H9 (cell line): ENCODE data around the gene SOCS3. TPM values are rescaled to one million over a fixed set of nuclear protein-coding genes. Genes with fewer than 3 reads are reported as not detected.

Source experiments
- DNase-seq: peaks from one replicate; pipeline ENCODE4 v3.0.0-alpha.2; 2017
- H2AFZ ChIP-seq: one replicate; pipeline ENCODE4 v1.6.1; 2013; ENCODE audit warnings: mild to moderate bottlenecking, low read length, control low read depth, moderate library complexity
- H2AK5ac ChIP-seq: 2 replicates; pipeline ENCODE4 v1.6.1; 2013; ENCODE audit warnings: low read length, control low read depth, mixed read lengths; ENCODE audit not compliant: insufficient read length
- H2BK120ac ChIP-seq: one replicate; pipeline ENCODE4 v1.6.1; 2013; ENCODE audit warnings: low read depth, mild to moderate bottlenecking, low read length, control low read depth, inconsistent platforms; ENCODE audit not compliant: poor library complexity, severe bottlenecking
- H2BK12ac ChIP-seq: 2 replicates; pipeline ENCODE4 v1.6.1; 2013; ENCODE audit warnings: low read length, control low read depth, mixed read lengths, low read depth; ENCODE audit not compliant: insufficient read length
- H2BK15ac ChIP-seq: 2 replicates; pipeline ENCODE4 v1.6.1; 2013; ENCODE audit warnings: low read depth, low read length, control low read depth
- H2BK20ac ChIP-seq: one replicate; pipeline ENCODE4 v1.6.1; 2013; ENCODE audit warnings: low read depth, mild to moderate bottlenecking, low read length, control low read depth, inconsistent platforms; ENCODE audit not compliant: poor library complexity, severe bottlenecking
- H2BK5ac ChIP-seq: 2 replicates; pipeline ENCODE4 v1.6.1; 2013; ENCODE audit warnings: low read length, control low read depth, mixed read lengths; ENCODE audit not compliant: insufficient read length
- H3K14ac ChIP-seq: 2 replicates; pipeline ENCODE4 v1.6.1; 2013; ENCODE audit warnings: low read length, control low read depth; ENCODE audit not compliant: insufficient read depth
- H3K18ac ChIP-seq: 2 replicates; pipeline ENCODE4 v1.6.1; 2013; ENCODE audit warnings: low read depth, mild to moderate bottlenecking, mixed read lengths, low read length, control low read depth; ENCODE audit not compliant: insufficient read length
- H3K23ac ChIP-seq: 2 replicates; pipeline ENCODE4 v1.6.1; 2013; ENCODE audit warnings: low read length, control low read depth, mixed read lengths, low read depth; ENCODE audit not compliant: insufficient read length
- H3K23me2 ChIP-seq: 2 replicates; pipeline ENCODE4 v1.6.1; 2013; ENCODE audit warnings: low read depth, mild to moderate bottlenecking, mixed read lengths, low read length, control low read depth; ENCODE audit not compliant: insufficient read length, poor library complexity, severe bottlenecking
- H3K27ac ChIP-seq: 2 replicates; pipeline ENCODE4 v1.5.1; 2013; ENCODE audit warnings: low read length, control low read depth, mixed read lengths, low read depth; ENCODE audit not compliant: insufficient read length
- H3K27me3 ChIP-seq: 2 replicates; pipeline ENCODE4 v1.6.1; 2013; ENCODE audit warnings: low read length, control low read depth, inconsistent platforms; ENCODE audit not compliant: insufficient read depth
- H3K4ac ChIP-seq: 2 replicates; pipeline ENCODE4 v1.6.1; 2013; ENCODE audit warnings: low read depth, mild to moderate bottlenecking, control low read depth, inconsistent platforms, low read length, moderate library complexity
- H3K4me1 ChIP-seq: 2 replicates; pipeline ENCODE4 v1.6.1; 2013; ENCODE audit warnings: low read length, control low read depth, inconsistent platforms; ENCODE audit not compliant: insufficient read depth
- H3K4me2 ChIP-seq: 2 replicates; pipeline ENCODE4 v1.6.1; 2013; ENCODE audit warnings: low read length, control low read depth, mixed read lengths; ENCODE audit not compliant: insufficient read length, insufficient read depth
- H3K56ac ChIP-seq: 2 replicates; pipeline ENCODE4 v1.6.1; 2013; ENCODE audit warnings: low read depth, mild to moderate bottlenecking, mixed read lengths, low read length, control low read depth; ENCODE audit not compliant: insufficient read length
- H3K79me1 ChIP-seq: 2 replicates; pipeline ENCODE4 v1.6.1; 2013; ENCODE audit warnings: low read depth, mild to moderate bottlenecking, moderate library complexity, low read length, control low read depth, inconsistent platforms; ENCODE audit not compliant: insufficient read depth, poor library complexity, severe bottlenecking
- H3K79me2 ChIP-seq: 2 replicates; pipeline ENCODE4 v1.6.1; 2013; ENCODE audit warnings: low read length, control low read depth, inconsistent platforms; ENCODE audit not compliant: insufficient read depth
- H3K9ac ChIP-seq: 2 replicates; pipeline ENCODE4 v1.6.1; 2013; ENCODE audit warnings: low read length, control low read depth, mixed read lengths; ENCODE audit not compliant: insufficient read length; ENCODE audit errors: extremely low read depth
- H3K9me3 ChIP-seq: one replicate; pipeline ENCODE4 v1.6.1; 2013; ENCODE audit warnings: low read depth, low read length, inconsistent platforms; ENCODE audit not compliant: control insufficient read depth
- H3T11ph ChIP-seq: one replicate; pipeline ENCODE4 v1.6.1; 2013; ENCODE audit warnings: mild to moderate bottlenecking, low read length, control low read depth, inconsistent platforms
- H4K20me1 ChIP-seq: one replicate; pipeline ENCODE4 v1.6.1; 2013; ENCODE audit not compliant: control insufficient read depth, insufficient read length, insufficient read depth
- H4K5ac ChIP-seq: 2 replicates; pipeline ENCODE4 v1.6.1; 2013; ENCODE audit warnings: low read depth, mild to moderate bottlenecking, mixed read lengths, low read length, control low read depth; ENCODE audit not compliant: insufficient read length
- H4K8ac ChIP-seq: replicated peaks from 2 replicates; pipeline ENCODE4 v1.6.1; 2013; ENCODE audit warnings: low read length, control low read depth, mixed read lengths, low read depth; ENCODE audit not compliant: insufficient read length
- H4K91ac ChIP-seq: 2 replicates; pipeline ENCODE4 v1.6.1; 2013; ENCODE audit warnings: low read depth, mild to moderate bottlenecking, moderate library complexity, mixed read lengths, low read length, control low read depth; ENCODE audit not compliant: insufficient read length
- H3K27ac Mint-ChIP-seq, 3 experiments: 2 replicates in 2 of 3; 3 replicates in 1 of 3; pipeline ENCODE4 v1.8.0; 2020 to 2021; ENCODE audit warnings: mixed read lengths in 3 of 3, mild to moderate bottlenecking in 1 of 3, moderate library complexity in 1 of 3
- H3K27me3 Mint-ChIP-seq: 2 replicates; pipeline ENCODE4 v1.8.0; 2021; ENCODE audit warnings: low read depth, mild to moderate bottlenecking, moderate library complexity, mixed read lengths
- H3K36me3 Mint-ChIP-seq, 3 experiments: 2 replicates in 2 of 3; 3 replicates in 1 of 3; pipeline ENCODE4 v1.8.0; 2020 to 2021; ENCODE audit warnings: low read depth in 3 of 3, mixed read lengths in 3 of 3; ENCODE audit not compliant: insufficient read depth in 1 of 3
- H3K4me1 Mint-ChIP-seq, 2 experiments: 2 replicates each; pipeline ENCODE4 v1.8.0; 2020; ENCODE audit warnings: mixed read lengths in 2 of 2
- H3K4me3 Mint-ChIP-seq, 2 experiments: 2 replicates in 1 of 2; 3 replicates in 1 of 2; pipeline ENCODE4 v1.8.0; 2020 to 2021; ENCODE audit warnings: mild to moderate bottlenecking in 2 of 2, mixed read lengths in 2 of 2, moderate library complexity in 1 of 2
- H3K9me3 Mint-ChIP-seq, 2 experiments: 2 replicates in 1 of 2; 3 replicates in 1 of 2; pipeline ENCODE4 v1.8.0; 2020; ENCODE audit warnings: mild to moderate bottlenecking in 2 of 2, mixed read lengths in 2 of 2, moderate library complexity in 1 of 2
- CTCF ChIP-seq: fragments of 200-600 bp; sonication (generic); conservative IDR thresholded peaks from 3 replicates; pipeline ENCODE4 v1.8.0; 2021; ENCODE audit warnings: antibody characterized with exemption, mild to moderate bottlenecking
- WGBS: extraction: QIAGEN DNeasy Blood & Tissue Kit; methylation state at CpG from one replicate; pipeline ENCODE4 v1.1.7; 2013; ENCODE audit warnings: missing lambda C conversion rate, low lambda C conversion rate, mixed read lengths; ENCODE audit not compliant: insufficient read length; ENCODE audit errors: extremely low coverage; 5-methylcytosine and 5-hydroxymethylcytosine counted together
- total RNA-seq: library from RNA; stranded (reverse); gene quantifications from 2 replicates; pipeline ENCODE4 v1.2.1, GENCODE V29; 2021

SOCS3 gene
- total RNA-seq, 1 experiment from 2014 or later, result 9.5 TPM

GRCh38 chr17:78391843-78392242 lies 32.0 kb upstream of the SOCS3 start:
- Mint-ChIP-seq H3K4me1 (peaks cover 14 to 23% of the 10 kb centered on the region in 2 experiments), H3K27me3 (no peaks in the 10 kb centered on the region), H3K36me3 (peaks cover 18 to 48% (median 39%) of the 10 kb centered on the region in 3 experiments; a peak in 6 of 7 replicates), H3K9me3 (no peaks in the 10 kb centered on the region), H3K4me3 (no peak overlapping the region), H3K27ac (peak overlapping the region in 2 of 3 experiments; percentile 44 to 84; a peak in 3 of 7 replicates)
- peaks cover 37% of the 10 kb centered on the region; the same call in 1 of the 2 replicates for H3K79me2 ChIP-seq
- H2AK5ac ChIP-seq, result no peak overlapping the region
- 0 out of 2 replicates have a peak, but pooled peaks cover 5% of the 10 kb centered on the region for H3K4me1 ChIP-seq
- no peak overlapping the region for H3K23ac ChIP-seq
- H3K4ac ChIP-seq, result no peak overlapping the region
- no peak overlapping the region for H2BK20ac ChIP-seq
- no peaks in the 10 kb centered on the region for H4K20me1 ChIP-seq
- no peak overlapping the region for H4K8ac ChIP-seq
- WGBS, result no CpG with 5 or more reads among the region's 4 CpGs
- no peak overlapping the region for H4K91ac ChIP-seq
- DNase-seq, result no peak
- no peak overlapping the region for H3K18ac ChIP-seq
- H3K9me3 ChIP-seq, result no peaks in the 10 kb centered on the region
- no peak overlapping the region for H3K56ac ChIP-seq
- no peaks in the 10 kb centered on the region for H3K23me2 ChIP-seq
- no peak overlapping the region for H3K9ac ChIP-seq
- H2BK5ac ChIP-seq, result no peak overlapping the region
- no peak for TF ChIP-seq CTCF
- H2AFZ ChIP-seq, result no peak overlapping the region
- H3T11ph ChIP-seq, result no peak overlapping the region
- H3K14ac ChIP-seq, result no peak overlapping the region
- H4K5ac ChIP-seq, result no peak overlapping the region
- no peak overlapping the region for H2BK120ac ChIP-seq
- H3K4me2 ChIP-seq, result no peak overlapping the region
- peaks cover 12% of the 10 kb centered on the region for H3K79me1 ChIP-seq
- H2BK12ac ChIP-seq, result no peak overlapping the region
- H2BK15ac ChIP-seq, result no peak overlapping the region
- no peaks in the 10 kb centered on the region for H3K27me3 ChIP-seq
- H3K27ac ChIP-seq, result no peak overlapping the region
